Measurements from ENCODE around the gene MB21D2. TPM values are rescaled to one million over a fixed set of nuclear protein-coding genes. Genes with fewer than 3 reads are reported as not detected.

The MB21D2 gene
- total and polyA plus RNA-seq, 2 of the 8 experiments (the other 6 are each of a cell fraction or from before 2014, with no cell fraction given): 10.0 to 21.0 TPM

- Histone ChIP-seq H3K27me3 (replicated peaks in 1 of 4; ENCODE audit: control insufficient read depth in 3 of 4, extremely low read depth in 1 of 4, insufficient read depth in 3 of 4, low read length in 3 of 4) (no peaks in the 10 kb centered on the region), H2BK20ac (ENCODE audit: low read length) (no peak overlapping the region), H4K5ac (ENCODE audit: insufficient read length, low read depth, low read length) (no peak overlapping the region), H3K9me3 (ENCODE audit: insufficient read depth in 2 of 2, low read depth in 1 of 2, low read length in 1 of 2) (no peaks in the 10 kb centered on the region), H4K91ac (replicated peaks; ENCODE audit: insufficient read length, low read length) (no peak overlapping the region), H3K36me3 (ENCODE audit: control insufficient read depth in 2 of 4, insufficient read depth in 4 of 4, low read length in 3 of 4) (no peaks in the 10 kb centered on the region), H3K79me1 (ENCODE audit: low read depth, low read length) (peaks cover 5% of the 10 kb centered on the region; the same call in 1 of the 2 replicates), H3K18ac (ENCODE audit: extremely low read depth, low read length) (no peak overlapping the region), H3K4me1 (replicated peaks in 1 of 4; ENCODE audit: control insufficient read depth in 3 of 4, insufficient read depth in 4 of 4, low read length in 3 of 4) (peaks cover 1 to 29% (median 28%) of the 10 kb centered on the region in 4 experiments; a peak in 6 of 7 replicates), H3K23me2 (ENCODE audit: low read depth, low read length) (no peaks in the 10 kb centered on the region), H3K14ac (ENCODE audit: insufficient read length) (no peak overlapping the region), H4K8ac (ENCODE audit: extremely low read depth, insufficient read depth, low read length) (no peak overlapping the region), H2AK5ac (ENCODE audit: low read depth, low read length) (peak overlapping the region; percentile 88; the same call in 1 of the 2 replicates), H3K23ac (ENCODE audit: insufficient read length) (no peak overlapping the region), H3K9ac (replicated peaks in 1 of 4; ENCODE audit: extremely low read depth in 1 of 4, low read depth in 3 of 4, low read length in 3 of 4) (no peak overlapping the region), H2BK5ac (ENCODE audit: low read depth, low read length) (no peak overlapping the region), H3K79me2 (ENCODE audit: control insufficient read depth in 1 of 2, insufficient read depth in 2 of 2, low read length in 2 of 2) (peaks cover 4 to 93% of the 10 kb centered on the region in 2 experiments; a peak in 3 of 4 replicates), H3K4me3 (ENCODE audit: extremely low read depth in 1 of 4, insufficient read depth in 2 of 4, low read depth in 3 of 4, low read length in 4 of 4) (no peak overlapping the region), H2BK120ac (replicated peaks; ENCODE audit: low read depth, low read length) (no peak overlapping the region), H3K56ac (replicated peaks; ENCODE audit: insufficient read length, low read depth, low read length) (no peak overlapping the region), H3K4ac (replicated peaks; ENCODE audit: insufficient read length, low read depth, low read length) (no peak overlapping the region), H2BK12ac (ENCODE audit: low read depth, low read length) (no peak overlapping the region), H3K4me2 (ENCODE audit: insufficient read depth in 1 of 2, low read depth in 2 of 2, low read length in 2 of 2) (no peak overlapping the region), H2AFZ (ENCODE audit: low read length) (no peak overlapping the region), H2BK15ac (ENCODE audit: low read length) (no peak overlapping the region), H3K27ac (ENCODE audit: low read depth, low read length) (no peak overlapping the region), H4K20me1 (replicated peaks in 1 of 2; ENCODE audit: control insufficient read depth in 1 of 2, insufficient read depth in 2 of 2, low read length in 2 of 2) (peaks cover 2 to 3% of the 10 kb centered on the region in 2 experiments)
- CTCF ChIA-PET (ENCODE audit: partially characterized antibody): interaction anchor here (0.7 to 8.6 kb wide), 9 partner anchors 9 to 198 kb away, joined by 3 to 49 read pairs (median 6); partner anchors contain the start of gene MB21D2
- no peak for DNase-seq (ENCODE audit: low read depth in 1 of 2, low spot score in 2 of 2)
- FAIRE-seq: no peak
- POLR2A ChIA-PET (ENCODE audit: partially characterized antibody): interaction anchor here (0.8 to 2.9 kb wide), 2 partner anchors 9 to 27 kb away, joined by 3 to 15 read pairs; partner anchors contain the start of gene MB21D2
- 87% methylated on average over 13 of the region's 13 CpGs; no CpG with 5 or more reads in 1 of the 2 experiments for WGBS, 2 experiments (ENCODE audit: extremely low coverage in 1 of 2, insufficient coverage in 1 of 2, insufficient read length in 1 of 2, insufficient replicate concordance in 2 of 2, low coverage in 1 of 2, low lambda C conversion rate in 2 of 2, missing lambda C conversion rate in 1 of 2)
- TF ChIP-seq CTBP2 (IDR thresholded peaks at IDR 0.05; ENCODE audit: borderline replicate concordance, insufficient read depth, insufficient read length, low read length) (no peak), BRCA1 (IDR thresholded peaks at IDR 0.05; ENCODE audit: low read depth, low read length) (no peak), RFX5 (IDR thresholded peaks at IDR 0.05; ENCODE audit: borderline replicate concordance, low read depth, low read length) (no peak), RBBP5 (IDR thresholded peaks at IDR 0.05; ENCODE audit: borderline replicate concordance, low read depth, low read length) (no peak), MAFK (IDR thresholded peaks at IDR 0.05; ENCODE audit: low read depth, low read length) (no peak), CBX8 (IDR thresholded peaks at IDR 0.05; ENCODE audit: borderline replicate concordance, low read depth, low read length) (no peak), SP1 (IDR thresholded peaks at IDR 0.05; ENCODE audit: low read depth, low read length) (no peak), RNF2 (IDR thresholded peaks at IDR 0.05; ENCODE audit: borderline replicate concordance, low read depth, low read length, missing control alignments, poor library complexity, severe bottlenecking) (no peak), PHF8 (conservative IDR thresholded peaks at IDR 0.05; ENCODE audit: low read depth, low read length) (no peak), TEAD4 (IDR thresholded peaks at IDR 0.05; ENCODE audit: low read depth, low read length) (no peak), KDM5A (IDR thresholded peaks at IDR 0.05; ENCODE audit: low read length) (no peak)
Observed at GRCh38 chr3:192890347-192891335, 27.0 kb downstream of the MB21D2 start.

Data from H1 (cell line).